GM18873 (cell line): ENCODE results near the gene DRD1.

Experiments
- ATAC-seq: cut with Tn5 transposase; IDR thresholded peaks from one replicate; pipeline ENCODE4 v1.9.1; 2021; ENCODE audit warnings: mild to moderate bottlenecking, moderate library complexity, moderate number of reproducible peaks; ENCODE audit not compliant: unreplicated experiment, low FRiP score

The DRD1 gene

GRCh38 chr5:175444060-175444904, at the start of gene DRD1:
TSS of gene DRD1 (minus strand) at chr5:175444182. CDS start at chr5:175443099, 1,083 bp downstream.
- ATAC-seq, result no peak

- ATAC-seq, result no peak
Observed at GRCh38 chr5:175493726-175494125, 49.7 kb upstream of the DRD1 start.

GRCh38 chr5:175493260-175493659, 49.3 kb upstream of the DRD1 start:
- ATAC-seq, result no peak

- ATAC-seq, result no peak
Observed at GRCh38 chr5:175491223-175491622, 47.2 kb upstream of the DRD1 start.

- no peak for ATAC-seq
Observed at GRCh38 chr5:175489693-175490443, 45.9 kb upstream of the DRD1 start.

- no peak for ATAC-seq
Observed at GRCh38 chr5:175487514-175488222, 43.7 kb upstream of the DRD1 start.

GRCh38 chr5:175485631-175486030, 41.6 kb upstream of the DRD1 start:
- no peak for ATAC-seq

- no peak for ATAC-seq
Observed at GRCh38 chr5:175484829-175485228, 40.8 kb upstream of the DRD1 start.

GRCh38 chr5:175484322-175484721, 40.3 kb upstream of the DRD1 start:
- no peak for ATAC-seq

GRCh38 chr5:175483337-175483736, 39.4 kb upstream of the DRD1 start:
- ATAC-seq, result no peak

- ATAC-seq, result peak; percentile 5
Observed at GRCh38 chr5:175479125-175479881, 35.3 kb upstream of the DRD1 start.

GRCh38 chr5:175478384-175479124, 34.6 kb upstream of the DRD1 start, which contains the start of gene SFXN1:
TSS of gene SFXN1 (plus strand) at chr5:175478560. CDS start at chr5:175492104, 13,544 bp downstream.
- ATAC-seq, result peak; percentile 76

- ATAC-seq, result no peak
Observed at GRCh38 chr5:175478008-175478383, 34.0 kb upstream of the DRD1 start.

GRCh38 chr5:175477440-175477839, 33.5 kb upstream of the DRD1 start:
- ATAC-seq, result no peak

GRCh38 chr5:175475248-175475647, 31.3 kb upstream of the DRD1 start:
- ATAC-seq, result no peak

- ATAC-seq, result no peak
Observed at GRCh38 chr5:175472378-175472777, 28.4 kb upstream of the DRD1 start.

- ATAC-seq, result no peak
Observed at GRCh38 chr5:175471628-175472027, 27.6 kb upstream of the DRD1 start.

GRCh38 chr5:175471196-175471595, 27.2 kb upstream of the DRD1 start:
- no peak for ATAC-seq

- ATAC-seq, result no peak
Observed at GRCh38 chr5:175470781-175471180, 26.8 kb upstream of the DRD1 start.

GRCh38 chr5:175469916-175470315, 25.9 kb upstream of the DRD1 start:
- no peak for ATAC-seq
